ENCODE data around the gene GOSR2.

The GOSR2 gene

DNA sequence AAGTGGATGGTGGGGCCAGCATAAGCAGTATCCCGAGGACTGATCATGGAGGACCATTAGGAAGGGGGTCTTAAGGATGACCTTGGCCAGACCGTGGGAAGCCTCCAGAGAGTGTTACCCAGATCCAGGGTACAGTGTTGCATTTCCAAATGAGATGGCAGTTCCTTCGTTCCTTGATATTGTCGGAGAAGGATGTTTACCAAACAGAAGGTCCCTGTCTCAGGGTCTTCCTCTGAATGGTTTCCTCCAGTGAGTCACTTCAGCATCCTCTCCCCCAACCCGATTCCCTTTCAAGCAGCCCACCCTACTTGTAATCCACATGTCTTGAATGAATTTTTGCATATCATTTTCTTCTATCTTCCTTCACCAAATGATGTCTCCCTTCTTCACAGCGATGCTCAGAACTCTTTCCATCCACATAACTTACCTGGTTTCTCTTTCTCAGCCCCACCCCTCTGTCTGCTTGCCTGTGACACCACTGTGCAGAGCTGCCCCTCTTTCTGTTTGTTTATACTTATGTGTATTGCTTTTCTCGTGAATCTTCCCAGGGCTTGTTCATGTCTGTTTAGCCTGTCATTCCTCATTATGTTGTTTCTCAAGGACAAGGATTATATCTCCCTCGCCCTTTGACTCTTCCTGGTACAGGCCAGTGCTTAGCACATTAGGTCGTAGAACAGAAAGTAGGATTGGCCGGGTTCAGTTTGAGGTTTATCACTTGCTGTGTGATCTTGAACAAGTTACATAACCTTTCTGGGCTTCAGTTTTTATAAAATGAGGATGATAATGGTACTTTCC lies 5.7 kb downstream of the GOSR2 start:
- TF ChIP-seq ZFX (IDR thresholded peaks at IDR 0.05; ENCODE audit: borderline replicate concordance): no peak
- TF ChIP-seq, protein P1, sequence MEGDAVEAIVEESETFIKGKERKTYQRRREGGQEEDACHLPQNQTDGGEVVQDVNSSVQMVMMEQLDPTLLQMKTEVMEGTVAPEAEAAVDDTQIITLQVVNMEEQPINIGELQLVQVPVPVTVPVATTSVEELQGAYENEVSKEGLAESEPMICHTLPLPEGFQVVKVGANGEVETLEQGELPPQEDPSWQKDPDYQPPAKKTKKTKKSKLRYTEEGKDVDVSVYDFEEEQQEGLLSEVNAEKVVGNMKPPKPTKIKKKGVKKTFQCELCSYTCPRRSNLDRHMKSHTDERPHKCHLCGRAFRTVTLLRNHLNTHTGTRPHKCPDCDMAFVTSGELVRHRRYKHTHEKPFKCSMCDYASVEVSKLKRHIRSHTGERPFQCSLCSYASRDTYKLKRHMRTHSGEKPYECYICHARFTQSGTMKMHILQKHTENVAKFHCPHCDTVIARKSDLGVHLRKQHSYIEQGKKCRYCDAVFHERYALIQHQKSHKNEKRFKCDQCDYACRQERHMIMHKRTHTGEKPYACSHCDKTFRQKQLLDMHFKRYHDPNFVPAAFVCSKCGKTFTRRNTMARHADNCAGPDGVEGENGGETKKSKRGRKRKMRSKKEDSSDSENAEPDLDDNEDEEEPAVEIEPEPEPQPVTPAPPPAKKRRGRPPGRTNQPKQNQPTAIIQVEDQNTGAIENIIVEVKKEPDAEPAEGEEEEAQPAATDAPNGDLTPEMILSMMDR (IDR thresholded peaks at IDR 0.05): no peak
- no peak overlapping the region for H3K27ac ChIP-seq

GRCh38 chr17:46929413-46929812 lies 6.5 kb downstream of the GOSR2 start:
- TF ChIP-seq, protein P1 (IDR thresholded peaks at IDR 0.05): no peak
- TF ChIP-seq ZFX (IDR thresholded peaks at IDR 0.05; ENCODE audit: borderline replicate concordance): no peak

GRCh38 chr17:46930051-46930450 lies 7.1 kb downstream of the GOSR2 start:
- TF ChIP-seq, protein P1 (IDR thresholded peaks at IDR 0.05): no peak
- no peak for TF ChIP-seq ZFX (IDR thresholded peaks at IDR 0.05; ENCODE audit: borderline replicate concordance)
- H3K27ac ChIP-seq: no peak overlapping the region

More at GRCh38 chr17:46929413-46929812, 6.5 kb downstream of the GOSR2 start:
- H3K27ac ChIP-seq: no peak overlapping the region

DNA sequence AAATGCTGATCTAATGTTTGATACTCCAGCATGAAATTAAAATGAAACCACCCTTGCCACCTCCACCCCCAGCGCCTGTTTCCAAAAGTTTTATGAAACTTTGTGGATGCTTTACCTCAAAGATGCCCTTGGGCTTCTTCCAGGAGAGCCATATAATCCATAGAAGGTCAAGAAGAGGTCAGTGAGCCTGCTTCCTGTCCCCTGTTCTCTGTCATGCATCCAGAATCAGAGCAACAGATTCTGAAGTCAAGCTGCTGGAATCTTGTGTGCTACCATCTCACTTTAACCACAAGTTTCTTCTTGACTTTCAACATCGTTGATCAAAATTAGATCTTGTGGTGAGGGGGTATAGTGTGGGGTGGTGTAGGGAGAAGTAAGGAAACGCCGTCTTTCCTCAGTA lies 8.6 kb downstream of the GOSR2 start:
- no peak overlapping the region for H3K27ac ChIP-seq
- TF ChIP-seq, protein P1 (IDR thresholded peaks at IDR 0.05): no peak
- TF ChIP-seq ZFX (IDR thresholded peaks at IDR 0.05; ENCODE audit: borderline replicate concordance): no peak

DNA sequence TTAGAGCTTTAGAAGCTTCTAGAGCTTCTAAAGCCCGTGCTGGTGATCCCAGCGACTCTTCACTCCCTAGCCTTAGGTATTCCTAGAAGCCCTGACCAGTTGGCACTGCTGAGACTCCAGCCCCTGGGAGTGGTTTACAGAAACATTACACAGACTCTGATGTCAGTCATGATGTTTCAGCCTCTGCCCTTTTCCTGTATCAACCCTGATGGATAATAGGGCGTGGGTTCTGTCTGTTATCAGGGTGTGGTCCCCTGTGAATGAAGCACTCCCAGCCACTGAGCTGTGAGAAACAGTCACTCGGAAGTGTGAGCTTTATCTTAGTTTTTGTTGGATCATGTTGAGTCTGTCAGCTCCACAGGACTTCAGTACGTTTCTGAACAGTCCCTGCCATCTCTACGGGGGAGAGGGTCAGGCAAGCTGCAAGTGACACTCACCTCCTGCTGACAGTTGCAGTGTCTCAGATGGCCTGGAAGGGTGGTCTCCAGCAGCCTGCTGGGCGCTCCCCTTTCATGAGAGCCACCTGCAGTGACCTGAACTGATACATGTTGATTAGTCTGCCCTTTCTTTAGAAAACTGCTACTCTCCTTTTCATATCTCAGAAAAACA lies 12.8 kb downstream of the GOSR2 start:
- no peak overlapping the region for H3K27ac ChIP-seq
- no peak for TF ChIP-seq ZFX (IDR thresholded peaks at IDR 0.05; ENCODE audit: borderline replicate concordance)
- TF ChIP-seq, protein P1 (IDR thresholded peaks at IDR 0.05): no peak

- no peak for TF ChIP-seq ZFX (IDR thresholded peaks at IDR 0.05; ENCODE audit: borderline replicate concordance)
- TF ChIP-seq, protein P1 (IDR thresholded peaks at IDR 0.05): peak; percentile 95
- H3K27ac ChIP-seq: peak overlapping the region; percentile 26; the same call in 1 of the 2 replicates
Measured at GRCh38 chr17:46940692-46941404, 17.9 kb downstream of the GOSR2 start.

Data from 22Rv1 (cell line).